Right ventricle myocardium superior (tissue), 1 donor: ENCODE results near the gene PDGFRA. TPM values are rescaled to one million over a fixed set of nuclear protein-coding genes. Genes with fewer than 3 reads are reported as not detected.

Experiments
- ATAC-seq: fragments of 200-7000 bp; cut with Tn5 transposase; one replicate; pipeline ENCODE4 v1.9.1; 2020; ENCODE audit warnings: mild to moderate bottlenecking; ENCODE audit not compliant: poor library complexity
- DNase-seq: peaks from one replicate; pipeline ENCODE4 v3.0.0-alpha.2; 2020
- intact Hi-C: fragments of 100-400 bp; cut with DNase I; formaldehyde crosslinking; loops from one replicate; pipeline ENCODE4 v1.11.2; 2022
- long read RNA-seq: library from polyadenylated mRNA; unstranded; transcript quantifications from one replicate; pipeline ENCODE4 v2.0.0, GENCODE V29; 2021
- total RNA-seq: library from RNA; stranded (reverse); fragmentation: NEBNext Ultra II Directional; extraction: Animal tissue kit (Norgen Biotek cat#: 25700); gene quantifications from one replicate; pipeline ENCODE4 v1.2.1, GENCODE V29; 2021
- donor health status: DM: no; HTN: yes; CAD: no; lungs with severe emphysema.

The PDGFRA gene
- total RNA-seq: 29.8 TPM
- long read RNA-seq, full-length matches to known transcripts: 5 of 11 reads
- long read RNA-seq, partial matches to known transcripts: 4 of 11 reads
- long read RNA-seq, other reads (novel, unspliced or antisense): 2 of 11 reads

DNA sequence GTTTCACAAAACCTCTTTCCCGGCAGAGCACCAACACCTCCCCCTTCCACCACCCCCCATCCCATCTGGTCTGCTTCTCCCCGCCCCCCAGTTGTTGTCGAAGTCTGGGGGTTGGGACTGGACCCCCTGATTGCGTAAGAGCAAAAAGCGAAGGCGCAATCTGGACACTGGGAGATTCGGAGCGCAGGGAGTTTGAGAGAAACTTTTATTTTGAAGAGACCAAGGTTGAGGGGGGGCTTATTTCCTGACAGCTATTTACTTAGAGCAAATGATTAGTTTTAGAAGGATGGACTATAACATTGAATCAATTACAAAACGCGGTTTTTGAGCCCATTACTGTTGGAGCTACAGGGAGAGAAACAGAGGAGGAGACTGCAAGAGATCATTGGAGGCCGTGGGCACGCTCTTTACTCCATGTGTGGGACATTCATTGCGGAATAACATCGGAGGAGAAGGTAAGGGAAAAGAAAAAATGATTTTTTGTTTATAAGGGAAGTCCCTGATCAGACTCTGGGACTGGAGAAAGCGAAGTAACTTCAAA lies at the start of gene PDGFRA:
PDGFRA (plus strand) TSS at position 333 of the 541 bp plus-strand sequence. CDS start 29,476 bp downstream, outside the sequence.
- ATAC-seq (peak; percentile 38), DNase-seq (peak; percentile 78)
- intact Hi-C loops: no loop called here

DNA sequence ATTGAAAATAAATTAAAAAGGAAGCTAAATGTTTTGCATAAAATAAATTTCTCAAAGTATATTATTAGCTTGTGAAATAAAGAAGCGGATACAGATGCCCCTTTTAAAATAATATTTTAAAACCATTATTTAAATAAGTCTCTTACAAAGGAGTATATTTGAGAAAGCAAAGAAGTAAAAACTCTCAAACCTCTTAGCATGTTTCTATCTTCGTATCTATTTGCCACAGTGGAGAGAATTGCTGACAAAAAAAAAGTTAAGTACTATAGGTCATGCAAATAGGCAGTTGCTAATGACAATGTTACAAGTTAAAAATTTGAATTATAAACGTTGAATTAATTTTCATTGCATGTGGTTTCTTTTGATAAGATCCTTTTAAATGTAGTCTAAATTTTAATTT lies 44.5 kb upstream of the PDGFRA start:
- intact Hi-C loops: no loop called here
- DNase-seq (no peak), ATAC-seq (no peak)

DNA sequence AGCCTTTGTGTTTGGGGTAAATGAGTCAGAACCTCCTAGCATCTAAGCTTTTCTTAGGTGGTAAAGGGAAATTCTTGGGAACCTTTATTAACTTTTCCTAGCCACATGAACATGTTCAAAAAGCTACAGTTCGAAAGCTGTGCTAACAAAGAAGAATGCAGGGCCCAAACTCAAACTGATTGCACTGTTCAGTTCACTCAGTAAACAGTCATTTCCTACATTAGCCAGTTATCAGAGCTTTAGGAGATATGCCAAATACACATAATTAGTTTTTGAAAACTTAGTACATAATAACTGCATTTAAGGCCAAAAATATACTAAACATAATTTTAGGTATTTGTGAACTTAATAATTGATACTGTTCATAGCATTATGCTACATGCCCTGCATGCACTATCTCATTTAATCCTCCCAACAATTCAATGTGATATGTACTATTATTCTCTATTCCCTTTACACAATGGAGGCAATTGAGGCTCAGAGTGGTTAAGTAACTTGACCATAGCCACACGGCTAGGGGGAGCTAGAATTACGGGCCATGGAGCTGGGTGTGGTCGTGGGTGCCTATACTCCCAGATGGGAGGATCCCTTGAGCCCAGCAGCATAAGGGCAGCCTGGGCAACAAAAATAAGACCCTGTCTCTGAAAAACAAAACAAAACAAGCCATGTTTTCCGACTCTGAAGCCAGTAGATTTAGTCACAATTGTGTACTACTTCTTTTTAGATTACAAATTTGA lies 43.9 kb upstream of the PDGFRA start:
- DNase-seq: no peak
- ATAC-seq: no peak
- intact Hi-C loops: no loop called here

DNA sequence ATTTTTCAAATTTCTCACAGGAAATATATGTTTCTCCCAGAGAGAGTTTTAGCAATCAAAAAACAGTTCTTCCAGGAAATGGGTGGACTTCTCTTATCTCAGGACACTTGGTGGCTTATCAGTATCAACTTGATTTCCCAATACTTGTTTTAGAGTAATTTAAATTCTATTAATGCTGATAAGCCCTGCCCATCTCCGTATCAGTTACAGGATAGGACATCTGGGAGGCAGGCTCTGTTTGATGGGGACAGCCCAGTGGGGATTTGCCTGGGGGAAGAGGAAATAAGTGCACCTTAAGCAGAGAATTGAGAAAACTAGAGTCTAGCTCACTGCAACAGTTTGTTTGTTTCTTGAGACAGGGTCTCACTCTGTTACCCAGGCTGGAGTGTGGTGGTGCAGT lies 43.2 kb upstream of the PDGFRA start:
- DNase-seq (no peak), ATAC-seq (no peak)
- intact Hi-C loops: no loop called here

DNA sequence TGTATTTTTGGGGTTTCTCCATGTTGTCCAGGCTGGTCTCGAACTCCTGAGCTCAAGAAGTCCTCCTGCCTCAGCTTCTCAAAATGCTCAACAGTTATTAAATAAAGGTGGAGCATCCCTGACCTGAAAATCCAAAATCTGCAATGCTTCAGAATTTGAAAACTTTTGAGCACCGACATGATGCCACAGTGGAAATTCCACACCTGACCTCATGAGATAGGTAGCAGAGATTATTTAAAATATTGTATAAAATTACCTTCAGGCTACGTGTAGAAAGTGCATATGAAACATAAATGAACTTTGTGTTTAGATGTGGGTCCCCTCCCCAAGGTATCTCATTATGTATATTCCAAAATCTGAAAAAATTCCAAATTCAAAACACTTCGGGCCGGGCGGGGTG lies 42.7 kb upstream of the PDGFRA start:
- intact Hi-C loops: no loop called here
- ATAC-seq (no peak), DNase-seq (no peak)

DNA sequence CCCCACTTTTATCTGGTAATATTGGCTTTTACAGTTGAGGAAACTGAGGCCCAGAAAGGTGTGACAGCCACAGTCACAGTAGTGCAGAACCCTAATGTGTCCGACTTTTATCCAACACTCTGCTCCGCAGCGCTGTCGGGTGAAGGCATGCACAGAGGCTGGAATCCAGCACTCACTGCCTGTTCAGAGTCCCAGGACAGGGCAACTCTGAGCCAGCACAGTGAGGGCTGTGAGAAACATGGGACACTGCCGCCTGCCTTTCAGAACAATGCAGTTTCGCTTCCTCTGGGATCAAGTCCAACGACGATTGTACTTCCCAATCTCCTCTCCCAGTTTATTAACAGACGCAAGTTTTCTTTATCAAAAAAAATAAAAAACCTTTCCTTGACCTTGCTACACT lies 41.9 kb upstream of the PDGFRA start:
- intact Hi-C loops: no loop called here
- DNase-seq: peak; percentile 53
- ATAC-seq: peak; percentile 79

DNA sequence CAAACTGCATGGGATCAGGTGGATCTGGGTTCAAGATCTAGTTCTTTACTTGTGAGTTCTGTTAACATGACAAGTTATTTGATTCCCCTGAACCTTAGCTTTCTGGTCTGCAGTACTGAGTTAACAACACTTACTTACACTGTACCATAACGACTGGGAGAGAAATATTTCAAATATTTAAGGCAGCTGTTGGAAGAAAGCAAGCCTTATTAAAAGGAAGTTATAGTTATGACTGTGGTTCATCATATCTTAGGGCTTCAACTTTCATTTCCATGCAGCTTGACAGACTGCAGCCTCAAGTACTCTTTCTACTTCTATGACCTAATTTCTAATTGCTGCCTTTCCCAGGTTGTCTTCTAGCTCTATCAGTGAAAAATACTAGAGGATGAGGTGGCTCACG lies 40.0 kb upstream of the PDGFRA start:
- intact Hi-C loops: no loop called here
- DNase-seq (no peak), ATAC-seq (no peak)

DNA sequence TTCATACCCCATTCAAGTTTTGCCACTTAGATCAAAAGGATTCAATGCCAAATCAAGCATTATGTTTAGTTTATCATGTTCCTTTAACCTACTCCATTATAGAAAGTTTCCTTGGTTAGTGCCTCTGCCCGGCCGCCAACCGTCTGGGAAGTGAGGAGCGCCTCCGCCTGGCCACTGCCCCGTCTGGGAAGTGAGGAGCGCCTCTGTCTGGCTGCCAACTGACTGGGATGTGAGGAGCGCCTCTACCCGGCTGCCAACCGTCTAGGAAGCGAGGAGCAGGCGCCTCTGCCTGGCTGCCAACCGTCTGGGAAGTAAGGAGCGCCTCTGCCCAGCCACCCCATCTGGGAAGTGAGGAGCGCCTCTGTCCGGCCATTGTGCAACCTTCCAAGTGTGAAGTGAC lies 36.3 kb upstream of the PDGFRA start:
- intact Hi-C loops: no loop called here
- DNase-seq (no peak), ATAC-seq (no peak)

DNA sequence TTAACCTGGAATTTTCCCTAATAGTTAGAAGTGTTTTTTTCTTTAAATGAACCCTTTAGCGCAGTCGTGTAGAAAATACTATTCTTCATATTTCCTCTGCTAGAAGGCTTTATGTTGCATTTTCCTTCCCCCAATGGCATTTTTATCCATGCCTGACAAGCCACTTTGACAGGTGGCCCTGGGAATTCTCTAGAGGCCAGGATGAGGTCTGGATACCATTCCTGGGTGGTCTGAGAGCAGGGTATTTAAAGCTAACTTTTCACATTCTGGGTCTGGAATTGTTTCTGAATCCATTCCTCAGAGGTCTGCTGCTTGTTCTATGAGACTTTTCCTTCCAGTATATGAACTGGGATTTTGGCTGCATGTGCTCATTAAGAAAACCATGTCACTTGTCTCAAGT lies 31.2 kb upstream of the PDGFRA start:
- intact Hi-C loops: no loop called here
- DNase-seq (no peak), ATAC-seq (no peak)

DNA sequence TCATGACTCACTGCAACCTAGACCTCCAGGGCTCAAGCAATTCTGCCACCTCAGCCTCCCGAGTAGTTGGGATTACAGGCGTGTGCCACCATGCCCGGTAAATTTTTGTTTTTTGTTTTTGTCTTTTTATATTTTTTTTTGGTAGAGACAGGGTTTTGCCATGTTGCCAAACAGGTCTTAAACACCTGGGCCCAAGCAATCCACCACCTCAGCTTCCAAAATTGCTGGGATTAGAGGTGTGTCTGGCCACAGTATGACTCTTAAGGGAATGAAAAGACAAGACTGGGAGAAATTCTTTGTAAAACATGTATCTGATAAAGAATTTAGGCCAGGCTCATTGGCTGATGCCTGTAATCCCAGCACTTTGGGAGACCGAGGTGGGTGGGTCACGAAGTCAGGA lies 29.2 kb upstream of the PDGFRA start:
- DNase-seq: no peak
- no peak for ATAC-seq
- intact Hi-C loops: no loop called here

DNA sequence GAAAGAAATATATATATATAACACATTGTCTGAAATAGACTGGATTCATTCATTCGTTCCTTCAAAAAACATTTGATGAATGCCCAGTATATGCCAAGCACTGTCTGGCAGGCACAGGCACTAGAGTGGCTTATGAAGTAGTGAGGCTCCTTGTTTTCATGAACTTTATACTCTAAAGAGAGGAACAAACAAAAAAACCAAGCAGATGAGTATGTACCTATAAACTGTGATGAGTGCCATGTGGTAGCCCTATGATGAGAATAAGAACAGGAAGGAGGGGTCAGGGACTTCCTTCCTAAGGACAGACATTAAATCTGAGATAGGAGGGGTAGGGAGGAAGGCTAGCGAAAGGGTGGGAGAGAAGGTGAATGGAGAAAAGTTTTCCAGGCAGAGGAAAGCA lies 19.5 kb upstream of the PDGFRA start:
- DNase-seq: no peak
- intact Hi-C loops: no loop called here
- no peak for ATAC-seq

DNA sequence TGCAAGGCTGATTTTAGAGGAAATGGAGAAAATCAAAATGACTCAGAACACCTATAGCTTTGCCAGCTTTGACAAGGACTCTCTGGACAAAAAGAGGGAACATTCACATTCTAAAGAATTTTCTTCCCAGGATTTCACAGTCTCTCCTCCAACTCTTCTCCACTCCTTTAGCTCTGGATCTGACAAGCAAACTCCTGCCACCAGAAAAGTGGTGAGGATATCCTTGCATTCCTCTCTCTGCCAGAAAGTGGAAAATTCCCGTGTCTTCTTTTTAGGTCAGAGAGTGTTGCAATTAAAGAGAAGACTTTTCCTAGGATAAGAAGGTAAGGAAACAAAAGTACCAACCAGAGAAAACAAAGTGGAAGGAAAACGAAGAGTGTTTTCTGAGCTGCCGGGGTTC lies 16.1 kb upstream of the PDGFRA start:
- ATAC-seq (no peak), DNase-seq (no peak)
- intact Hi-C loops: no loop called here

DNA sequence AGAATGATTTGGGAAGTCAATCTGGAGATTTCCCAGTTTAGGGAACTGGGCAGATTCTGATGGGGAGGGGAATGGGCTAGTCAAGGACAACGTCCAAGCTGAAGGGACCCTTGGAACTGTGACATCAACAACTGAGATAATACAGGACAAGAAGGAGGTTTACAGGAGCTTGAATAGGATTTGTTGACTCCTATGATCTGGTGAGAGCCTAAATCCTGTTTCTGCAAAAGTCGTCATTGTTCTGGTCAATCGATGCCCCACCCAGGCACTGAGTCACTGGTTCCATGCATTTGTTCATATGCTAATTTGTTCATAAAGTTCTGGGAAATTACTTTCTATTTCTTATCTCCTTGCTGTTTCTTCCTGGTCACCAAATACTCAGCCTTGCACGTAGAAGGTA lies 15.3 kb upstream of the PDGFRA start:
- ATAC-seq: no peak
- DNase-seq: no peak
- intact Hi-C loops: no loop called here

DNA sequence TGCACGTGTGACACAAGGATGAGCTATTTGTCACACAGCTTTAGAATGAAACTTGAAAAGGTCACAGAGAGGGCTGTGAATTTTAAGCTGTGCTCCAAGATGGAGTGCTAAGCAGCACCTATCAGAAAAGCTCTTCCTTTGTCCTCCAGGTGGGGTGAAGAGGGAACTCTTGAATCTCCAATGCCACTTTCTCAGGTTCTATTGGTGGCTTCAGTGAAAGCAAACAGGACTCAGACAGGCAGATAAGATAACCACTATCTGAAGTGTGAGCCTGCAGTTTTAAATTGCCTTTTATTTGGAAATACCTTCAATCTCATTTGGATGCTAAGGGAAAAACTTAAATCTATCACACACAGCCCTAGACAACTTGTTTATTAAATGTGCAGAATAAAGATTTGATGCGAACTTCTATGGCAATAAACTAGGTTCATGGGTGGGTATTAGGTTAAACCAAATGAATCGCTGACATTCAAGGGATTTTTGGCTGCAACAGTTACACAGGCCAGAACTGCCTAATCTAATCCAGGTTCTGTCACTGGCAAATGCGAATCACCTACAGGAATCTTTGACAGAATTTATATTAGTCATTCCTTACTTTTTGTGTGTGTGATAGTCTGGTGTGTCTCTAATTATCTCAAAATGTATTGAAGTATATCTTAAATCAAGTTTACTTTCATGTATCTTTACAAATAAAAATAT lies 13.6 kb upstream of the PDGFRA start:
- DNase-seq (no peak), ATAC-seq (no peak)
- intact Hi-C loops: loop anchor here (5.0 kb wide), 1 partner anchor 283 kb away; no protein-coding TSS in a partner anchor

DNA sequence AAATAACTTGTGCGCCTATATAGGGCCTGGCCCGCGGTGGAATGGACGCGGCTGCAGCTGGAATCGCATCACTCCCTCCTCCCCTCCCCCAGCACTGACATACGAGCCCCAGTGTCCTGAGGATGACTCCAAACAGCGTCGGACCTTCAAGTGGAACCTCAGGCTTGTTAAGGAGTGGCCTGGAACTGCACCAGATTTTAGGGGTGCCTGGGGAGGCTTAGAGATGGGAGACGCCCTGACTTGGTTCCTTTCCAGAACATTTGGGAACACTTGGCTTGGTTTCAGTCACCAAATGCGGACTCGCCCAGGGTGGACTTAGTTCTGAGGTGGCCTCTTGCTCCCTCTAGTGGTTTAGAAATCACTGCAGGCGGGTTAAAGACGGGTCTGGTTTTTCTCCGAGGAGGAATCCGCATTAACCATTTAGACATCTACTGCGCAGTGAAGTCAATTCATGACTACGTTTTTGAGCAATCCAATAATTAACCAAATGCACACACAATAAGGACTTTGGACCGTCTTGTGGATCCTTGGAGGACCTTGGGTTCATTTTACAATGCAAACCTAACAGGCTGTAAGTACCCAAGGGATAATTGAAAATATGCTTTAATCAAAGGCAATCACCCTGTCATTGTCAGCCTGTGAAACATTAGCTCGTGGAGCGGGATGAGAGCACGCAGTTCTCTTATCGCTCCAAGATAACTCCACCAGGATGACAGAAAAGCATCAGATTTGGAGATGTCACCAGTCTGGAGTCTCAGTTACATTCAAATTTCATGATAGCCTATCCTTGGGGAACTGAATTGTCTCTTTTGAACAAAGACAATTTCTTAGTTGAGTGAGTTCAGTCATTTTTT lies 11.2 kb upstream of the PDGFRA start:
- intact Hi-C loops: loop anchor here (5.0 kb wide), 1 partner anchor 286 kb away; no protein-coding TSS in a partner anchor
- ATAC-seq (peak; percentile 96), DNase-seq (peak; percentile 86)

DNA sequence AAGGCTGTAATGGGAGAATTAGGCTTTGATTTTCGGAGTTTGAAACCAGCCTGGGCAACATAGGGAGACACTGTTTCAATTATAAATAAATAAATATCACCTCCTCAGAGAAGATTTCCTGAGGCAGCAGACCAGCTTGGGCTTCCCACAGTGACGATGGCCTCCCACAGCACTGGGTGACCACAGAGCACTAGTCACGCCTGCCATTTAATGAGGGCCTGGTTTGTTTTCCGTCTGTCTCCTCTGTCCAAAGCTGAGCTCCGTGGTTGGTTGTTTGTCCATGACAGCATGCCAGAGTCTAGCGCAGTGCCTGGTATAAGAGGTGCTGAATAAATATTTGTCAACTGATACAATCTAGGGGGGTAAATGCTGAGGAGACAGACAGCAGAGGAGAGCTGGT lies 10.4 kb upstream of the PDGFRA start:
- intact Hi-C loops: loop anchor here (5.0 kb wide), 1 partner anchor 286 kb away; no protein-coding TSS in a partner anchor
- no peak for ATAC-seq
- no peak for DNase-seq

DNA sequence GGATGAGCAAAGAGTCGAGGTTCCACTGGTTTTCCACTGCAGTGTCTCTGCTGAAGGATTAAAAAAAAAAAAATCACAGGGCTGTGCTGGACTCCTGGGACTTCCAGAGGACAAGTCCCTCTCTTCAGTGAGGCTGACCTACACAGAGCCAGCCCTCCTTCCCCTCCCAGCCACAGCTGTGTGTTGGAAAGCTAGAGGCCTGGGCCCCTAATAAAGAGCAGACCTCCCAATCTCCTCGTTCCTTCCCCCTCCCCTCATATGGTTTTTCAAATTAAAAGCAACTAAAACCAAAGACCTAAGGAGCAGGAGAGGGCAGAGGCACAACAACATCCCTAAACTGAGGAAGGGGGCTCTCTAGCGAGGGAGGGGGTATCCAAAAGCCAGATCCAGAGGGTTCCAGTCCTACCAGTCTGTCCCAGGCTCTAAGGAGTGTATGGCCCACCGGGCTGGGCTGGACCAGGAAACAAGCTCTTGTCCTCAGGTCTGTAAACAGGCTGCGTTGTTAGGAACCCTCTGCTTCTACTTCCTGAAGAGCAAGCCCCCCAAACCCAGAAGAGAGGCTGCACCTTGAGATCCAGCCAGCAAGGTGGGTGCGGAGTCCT lies 4.0 kb upstream of the PDGFRA start:
- no peak for DNase-seq
- no peak for ATAC-seq
- intact Hi-C loops: no loop called here

DNA sequence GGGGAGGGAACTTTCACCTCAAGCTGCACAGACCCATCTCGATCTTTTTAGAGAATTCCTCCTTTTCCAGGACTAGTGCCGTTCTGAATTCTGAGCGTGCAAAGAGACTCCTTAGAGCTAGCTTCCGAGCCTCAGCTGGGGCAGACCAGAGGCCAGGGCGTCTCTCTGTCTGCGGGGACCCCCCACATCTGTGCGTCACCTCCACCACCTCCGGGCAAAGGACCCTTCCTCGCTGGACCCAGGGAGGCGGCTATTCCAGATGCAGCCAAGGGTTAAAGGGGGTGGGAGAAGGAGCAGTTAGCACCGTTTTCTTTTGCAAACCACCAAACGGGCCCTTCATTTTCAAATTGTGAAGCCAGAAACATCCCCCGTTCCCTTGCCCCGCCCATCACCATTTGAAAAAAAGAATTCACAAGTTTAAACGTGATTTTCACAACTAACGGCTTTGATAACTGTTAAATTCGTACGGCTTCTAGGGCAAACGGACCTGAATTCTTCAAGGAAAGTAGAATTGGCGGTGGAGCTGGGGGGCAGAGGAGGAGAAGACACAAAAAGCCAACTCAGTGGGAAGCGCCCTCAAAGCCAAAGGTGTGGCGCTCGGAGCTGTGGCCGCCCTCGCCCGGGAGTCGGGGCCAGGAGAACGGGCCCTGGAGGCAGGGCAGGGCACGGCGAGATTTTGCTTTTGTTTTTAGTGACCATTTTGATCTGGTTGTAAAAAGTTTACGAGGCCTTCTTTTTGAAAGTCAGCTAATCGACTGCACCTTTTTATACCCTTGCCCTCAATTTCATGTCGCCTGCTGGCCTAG lies 3.3 kb upstream of the PDGFRA start:
- DNase-seq (peak; percentile 54), ATAC-seq (no peak)
- intact Hi-C loops: no loop called here
